Measurements from ENCODE around the gene NXPE4.
"Not testable (repeated sequence)": the region's sequence is repeated elsewhere in the genome, so short reads cannot be mapped to it uniquely, and the experiment has no call there.

The NXPE4 gene

GRCh38 chr11:114595571-114595970 lies at the start of gene NXPE4:
NXPE4 (minus strand) TSS chr11:114595786; CDS start chr11:114594759, 1,027 bp downstream.
- H3K4me3 ChIP-seq (ENCODE audit: low read depth, low read length) = no peak within 1 kb of the TSS
- no peak for TF ChIP-seq CTCF (IDR thresholded peaks at IDR 0.05; ENCODE audit: low read depth, low read length)

- H3K4me3 ChIP-seq (ENCODE audit: low read depth, low read length) = not testable (repeated sequence)
These were observed 43.9 kb upstream of the NXPE4 start for GRCh38 chr11:114639440-114639839.

- H3K4me3 ChIP-seq (ENCODE audit: low read depth, low read length) = not testable (repeated sequence)
These were observed 35.9 kb upstream of the NXPE4 start for GRCh38 chr11:114631445-114631965.

- no peak overlapping the region for H3K4me3 ChIP-seq (ENCODE audit: low read depth, low read length)
- no peak for TF ChIP-seq CTCF (IDR thresholded peaks at IDR 0.05; ENCODE audit: low read depth, low read length)
These were observed 29.7 kb upstream of the NXPE4 start for GRCh38 chr11:114625294-114625693.

GRCh38 chr11:114624455-114625207 lies 29.0 kb upstream of the NXPE4 start:
- H3K4me3 ChIP-seq (ENCODE audit: low read depth, low read length) = no peak overlapping the region

GRCh38 chr11:114623720-114624119 lies 28.1 kb upstream of the NXPE4 start:
- TF ChIP-seq CTCF (IDR thresholded peaks at IDR 0.05; ENCODE audit: low read depth, low read length) = no peak
- no peak overlapping the region for H3K4me3 ChIP-seq (ENCODE audit: low read depth, low read length)

More at GRCh38 chr11:114624455-114625207, 29.0 kb upstream of the NXPE4 start:
- TF ChIP-seq CTCF (IDR thresholded peaks at IDR 0.05; ENCODE audit: low read depth, low read length) = no peak

- TF ChIP-seq CTCF (IDR thresholded peaks at IDR 0.05; ENCODE audit: low read depth, low read length) = no peak
These were observed 27.3 kb upstream of the NXPE4 start for GRCh38 chr11:114622858-114623257.

GRCh38 chr11:114621950-114622809 lies 26.6 kb upstream of the NXPE4 start:
- no peak overlapping the region for H3K4me3 ChIP-seq (ENCODE audit: low read depth, low read length)
- TF ChIP-seq CTCF (IDR thresholded peaks at IDR 0.05; ENCODE audit: low read depth, low read length) = no peak

More at GRCh38 chr11:114622858-114623257, 27.3 kb upstream of the NXPE4 start:
- no peak overlapping the region for H3K4me3 ChIP-seq (ENCODE audit: low read depth, low read length)
